AG09319 (cell line): ENCODE results near the gene SDR42E1.

ENCODE experiments used
- DNase-seq: peaks from one replicate; pipeline ENCODE4 v3.0.0-alpha.2; 2010; ENCODE audit warnings: low read depth; ENCODE audit errors: extremely low read depth
- TF ChIP-seq, protein P1 (sequence below): IDR thresholded peaks from 2 replicates; pipeline ENCODE4 v1.5.1; 2011; ENCODE audit warnings: low read depth, mild to moderate bottlenecking, inconsistent platforms, low read length, moderate library complexity

The SDR42E1 gene

DNA sequence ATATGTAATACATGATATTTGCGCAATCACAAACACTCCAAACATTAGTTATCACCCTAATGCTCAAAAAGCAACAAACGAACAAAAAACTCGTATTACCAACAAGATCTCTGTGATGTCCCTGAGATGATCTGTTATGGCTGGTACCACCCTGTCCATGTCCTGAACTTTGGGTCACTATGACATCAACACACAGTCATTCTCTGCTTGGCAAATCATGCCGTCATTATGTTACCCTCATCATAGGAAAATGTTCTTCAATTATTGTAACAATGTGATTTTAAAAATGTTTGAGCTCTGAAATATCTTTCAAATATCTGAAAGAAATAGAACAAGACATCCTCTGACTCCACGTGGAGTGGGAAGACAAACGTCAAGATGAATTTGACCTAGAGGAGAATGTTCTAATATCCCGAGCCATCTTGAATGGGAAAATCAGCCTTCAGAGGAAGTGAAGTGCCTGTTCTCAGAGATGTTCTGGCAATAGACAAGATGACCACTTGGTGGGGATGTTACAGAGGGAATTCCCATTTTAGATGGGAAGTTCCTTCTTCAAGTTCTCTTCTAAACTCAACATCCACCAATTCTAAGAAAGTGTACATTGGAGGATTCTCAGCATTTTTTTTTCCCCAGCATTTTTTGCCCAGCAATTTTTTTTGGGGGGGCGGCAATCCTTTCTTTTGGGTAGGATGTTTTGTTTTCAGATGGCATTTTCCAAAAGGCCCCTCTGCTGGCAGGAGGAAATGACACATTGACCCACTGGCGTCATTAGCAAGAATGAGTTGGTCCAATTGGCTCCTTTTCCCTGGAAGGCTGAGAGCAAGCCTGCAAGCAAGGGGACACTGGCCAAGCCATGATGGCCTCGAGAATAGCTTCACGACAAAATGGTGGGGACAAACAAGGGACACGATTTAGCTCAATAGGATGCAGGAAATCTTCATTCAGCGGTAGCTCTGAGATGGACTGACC lies 20.1 kb upstream of the SDR42E1 start:
- TF ChIP-seq, protein P1, sequence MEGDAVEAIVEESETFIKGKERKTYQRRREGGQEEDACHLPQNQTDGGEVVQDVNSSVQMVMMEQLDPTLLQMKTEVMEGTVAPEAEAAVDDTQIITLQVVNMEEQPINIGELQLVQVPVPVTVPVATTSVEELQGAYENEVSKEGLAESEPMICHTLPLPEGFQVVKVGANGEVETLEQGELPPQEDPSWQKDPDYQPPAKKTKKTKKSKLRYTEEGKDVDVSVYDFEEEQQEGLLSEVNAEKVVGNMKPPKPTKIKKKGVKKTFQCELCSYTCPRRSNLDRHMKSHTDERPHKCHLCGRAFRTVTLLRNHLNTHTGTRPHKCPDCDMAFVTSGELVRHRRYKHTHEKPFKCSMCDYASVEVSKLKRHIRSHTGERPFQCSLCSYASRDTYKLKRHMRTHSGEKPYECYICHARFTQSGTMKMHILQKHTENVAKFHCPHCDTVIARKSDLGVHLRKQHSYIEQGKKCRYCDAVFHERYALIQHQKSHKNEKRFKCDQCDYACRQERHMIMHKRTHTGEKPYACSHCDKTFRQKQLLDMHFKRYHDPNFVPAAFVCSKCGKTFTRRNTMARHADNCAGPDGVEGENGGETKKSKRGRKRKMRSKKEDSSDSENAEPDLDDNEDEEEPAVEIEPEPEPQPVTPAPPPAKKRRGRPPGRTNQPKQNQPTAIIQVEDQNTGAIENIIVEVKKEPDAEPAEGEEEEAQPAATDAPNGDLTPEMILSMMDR, result peak; percentile 73
- DNase-seq, result peak; percentile 62

DNA sequence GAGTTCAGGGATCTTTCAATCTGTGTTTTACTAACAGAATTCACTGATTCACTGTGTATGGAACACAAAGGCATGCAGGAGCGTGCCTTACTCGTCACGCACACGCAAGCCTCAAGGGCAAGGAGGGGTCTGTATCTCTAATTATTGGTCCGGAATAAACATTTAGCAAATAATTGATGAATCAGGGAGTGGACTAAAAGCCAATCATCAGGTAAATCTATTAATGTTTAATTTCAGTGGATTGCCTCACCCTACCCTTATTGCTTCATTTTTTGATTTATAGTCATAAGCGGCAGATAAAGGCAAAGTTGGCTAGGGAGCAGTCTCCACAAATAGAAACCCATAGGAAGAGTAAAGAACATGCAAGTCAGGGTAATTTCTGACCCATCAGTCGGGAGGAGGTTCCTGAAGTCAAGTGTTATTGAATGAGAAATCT lies 16.4 kb upstream of the SDR42E1 start:
- DNase-seq, result no peak
- TF ChIP-seq, protein P1, result no peak

DNA sequence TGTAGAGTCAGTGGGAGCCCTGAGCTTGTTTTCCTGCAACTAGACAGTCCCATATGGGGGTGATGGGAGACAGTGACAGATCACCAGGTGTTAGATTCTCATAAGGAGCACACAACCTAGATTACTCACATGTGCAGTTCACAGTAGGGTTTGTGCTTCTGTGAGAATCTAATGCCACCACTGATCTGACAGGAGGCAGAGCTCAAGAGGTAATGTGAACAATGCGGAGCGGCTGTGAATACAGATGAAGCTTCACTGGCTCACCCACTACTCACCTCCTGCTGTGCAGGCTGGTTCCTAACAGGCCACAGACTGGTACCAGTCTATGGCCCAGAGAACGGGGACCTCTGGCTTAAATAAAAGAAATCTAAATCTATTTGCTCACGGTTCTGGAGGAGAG lies 13.6 kb upstream of the SDR42E1 start:
- TF ChIP-seq, protein P1, result no peak
- DNase-seq, result no peak

DNA sequence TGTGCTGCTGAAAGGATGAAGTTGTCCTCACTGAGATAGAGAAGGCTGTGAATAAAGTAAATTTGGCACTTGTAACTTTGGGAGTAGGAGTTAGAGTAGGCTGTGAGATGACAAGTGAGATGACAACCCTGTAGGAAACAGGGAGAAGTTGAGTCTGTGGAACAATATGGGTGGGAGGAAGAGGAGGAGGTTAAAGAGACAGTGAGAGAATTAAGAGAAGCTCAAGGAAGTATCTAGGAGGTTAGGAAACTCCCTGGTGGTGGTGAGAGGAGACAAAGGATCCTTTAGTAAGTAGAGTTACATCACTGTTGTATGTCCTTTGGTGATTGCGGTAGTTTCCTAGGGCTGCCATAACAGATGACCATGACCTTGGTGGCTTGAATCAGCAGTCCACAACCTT lies 13.0 kb upstream of the SDR42E1 start:
- TF ChIP-seq, protein P1, result no peak
- no peak for DNase-seq

DNA sequence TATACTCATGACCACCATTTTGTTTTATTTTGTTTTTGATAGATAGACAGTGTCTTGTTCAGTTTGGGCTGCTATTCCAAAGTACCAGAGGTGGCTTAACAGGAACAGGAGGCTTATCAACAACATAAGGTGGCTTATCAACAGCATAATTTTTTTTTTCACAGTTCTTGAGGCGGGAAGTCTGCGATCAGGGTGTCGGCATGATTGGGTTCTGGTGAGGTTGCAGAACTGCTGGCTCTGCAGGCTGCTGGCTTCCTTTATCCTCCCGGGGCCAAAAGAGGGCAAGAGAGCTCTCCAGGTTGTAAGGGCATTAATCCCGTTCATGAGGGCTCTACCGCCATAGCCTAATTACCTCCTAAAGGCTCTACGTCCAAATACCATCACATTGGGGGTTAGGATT lies 11.9 kb upstream of the SDR42E1 start:
- DNase-seq, result no peak
- TF ChIP-seq, protein P1, result no peak

DNA sequence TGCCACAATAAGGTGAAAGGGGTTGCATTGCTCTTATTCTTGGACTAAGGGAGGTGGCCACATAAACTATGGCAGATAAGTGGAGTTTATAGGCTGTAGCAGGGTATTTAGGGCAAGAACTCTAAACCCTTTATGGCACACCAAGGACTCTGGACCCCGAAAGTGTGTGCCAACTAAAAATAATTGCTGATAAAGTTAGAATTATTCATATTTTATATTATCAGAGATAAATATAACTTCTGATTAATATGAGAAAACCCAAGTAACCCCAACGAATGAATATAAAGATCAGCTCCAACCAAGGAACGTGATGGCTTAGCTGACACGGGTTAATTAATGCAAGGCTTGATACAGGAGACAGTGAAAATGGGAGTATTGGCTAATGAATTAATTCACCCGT lies 8.8 kb upstream of the SDR42E1 start:
- DNase-seq, result no peak
- TF ChIP-seq, protein P1, result no peak

DNA sequence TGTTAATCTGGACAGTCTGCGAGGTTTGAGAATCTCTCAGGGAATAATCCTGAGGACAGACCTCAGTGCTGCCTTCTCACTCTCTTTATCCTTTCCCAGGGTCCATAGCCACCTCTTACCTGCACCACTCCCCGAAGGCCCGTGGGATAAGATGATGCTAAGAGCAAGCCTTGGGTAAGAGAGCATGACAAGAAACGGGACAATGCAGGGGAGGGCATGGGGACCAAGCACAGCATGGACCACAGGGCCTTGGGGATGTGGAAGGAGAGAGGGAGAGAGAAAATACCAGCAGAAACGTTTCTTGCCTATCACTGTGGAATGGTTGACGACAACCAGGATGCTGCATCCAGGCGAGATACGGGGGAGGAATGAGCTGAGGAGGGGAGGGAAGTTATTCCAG lies 8.3 kb upstream of the SDR42E1 start:
- no peak for DNase-seq
- TF ChIP-seq, protein P1, result no peak
